ENCODE results near the gene C22orf31.
"Not testable (repeated sequence)": the region's sequence is repeated elsewhere in the genome, so short reads cannot be mapped to it uniquely, and the experiment has no call there.

The C22orf31 gene

GRCh38 chr22:29041408-29041807 lies 20.2 kb downstream of the C22orf31 start:
- no peak overlapping the region for H3K27ac ChIP-seq
- no peak for TF ChIP-seq ZFX (IDR thresholded peaks at IDR 0.05)
- TF ChIP-seq, protein P1, sequence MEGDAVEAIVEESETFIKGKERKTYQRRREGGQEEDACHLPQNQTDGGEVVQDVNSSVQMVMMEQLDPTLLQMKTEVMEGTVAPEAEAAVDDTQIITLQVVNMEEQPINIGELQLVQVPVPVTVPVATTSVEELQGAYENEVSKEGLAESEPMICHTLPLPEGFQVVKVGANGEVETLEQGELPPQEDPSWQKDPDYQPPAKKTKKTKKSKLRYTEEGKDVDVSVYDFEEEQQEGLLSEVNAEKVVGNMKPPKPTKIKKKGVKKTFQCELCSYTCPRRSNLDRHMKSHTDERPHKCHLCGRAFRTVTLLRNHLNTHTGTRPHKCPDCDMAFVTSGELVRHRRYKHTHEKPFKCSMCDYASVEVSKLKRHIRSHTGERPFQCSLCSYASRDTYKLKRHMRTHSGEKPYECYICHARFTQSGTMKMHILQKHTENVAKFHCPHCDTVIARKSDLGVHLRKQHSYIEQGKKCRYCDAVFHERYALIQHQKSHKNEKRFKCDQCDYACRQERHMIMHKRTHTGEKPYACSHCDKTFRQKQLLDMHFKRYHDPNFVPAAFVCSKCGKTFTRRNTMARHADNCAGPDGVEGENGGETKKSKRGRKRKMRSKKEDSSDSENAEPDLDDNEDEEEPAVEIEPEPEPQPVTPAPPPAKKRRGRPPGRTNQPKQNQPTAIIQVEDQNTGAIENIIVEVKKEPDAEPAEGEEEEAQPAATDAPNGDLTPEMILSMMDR (conservative IDR thresholded peaks at IDR 0.05): no peak

DNA sequence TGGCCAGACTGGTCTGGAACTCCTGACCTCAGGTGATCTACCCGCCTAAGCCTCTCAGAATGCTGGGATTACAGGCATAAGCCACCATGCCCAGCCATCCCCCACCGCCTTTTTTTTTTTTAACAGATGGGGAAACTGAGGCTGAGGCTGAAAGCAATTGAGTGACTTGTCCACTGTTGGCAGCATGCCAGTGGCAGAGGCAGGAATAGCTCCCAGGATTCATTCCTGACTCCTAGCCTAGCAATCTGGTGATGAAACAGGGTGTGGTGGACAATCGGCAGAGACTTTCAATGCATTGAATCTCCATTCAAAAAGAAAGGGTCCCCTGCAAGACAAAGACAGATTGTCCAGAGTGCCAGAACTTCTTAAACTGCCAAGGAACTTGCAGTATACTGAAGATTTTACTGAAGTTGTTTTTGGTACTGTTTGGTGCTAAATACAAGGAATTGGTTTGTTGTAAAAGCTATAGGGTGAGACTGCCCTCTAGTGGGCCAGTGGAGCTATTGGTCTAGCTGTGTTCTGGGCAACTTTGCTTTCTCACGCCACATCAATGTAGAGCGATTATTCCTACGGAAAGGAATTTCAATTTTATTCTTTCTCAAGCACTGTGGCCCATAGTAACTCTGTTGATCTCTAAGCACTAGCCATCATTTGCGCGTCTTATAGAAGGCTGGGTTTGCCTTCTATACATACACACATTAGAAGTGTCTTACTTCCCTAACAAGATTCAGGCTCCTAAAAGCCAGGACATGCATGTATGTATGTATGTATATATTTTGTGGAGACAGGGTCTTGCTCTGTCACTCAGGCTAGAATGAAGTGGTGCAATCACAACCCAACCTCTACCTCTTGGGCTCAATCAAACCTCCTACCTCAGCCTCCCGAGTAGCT lies 21.0 kb downstream of the C22orf31 start:
- no peak for TF ChIP-seq ZFX (IDR thresholded peaks at IDR 0.05)
- TF ChIP-seq, protein P1 (conservative IDR thresholded peaks at IDR 0.05): peak; percentile 97
- H3K27ac ChIP-seq: no peak overlapping the region

DNA sequence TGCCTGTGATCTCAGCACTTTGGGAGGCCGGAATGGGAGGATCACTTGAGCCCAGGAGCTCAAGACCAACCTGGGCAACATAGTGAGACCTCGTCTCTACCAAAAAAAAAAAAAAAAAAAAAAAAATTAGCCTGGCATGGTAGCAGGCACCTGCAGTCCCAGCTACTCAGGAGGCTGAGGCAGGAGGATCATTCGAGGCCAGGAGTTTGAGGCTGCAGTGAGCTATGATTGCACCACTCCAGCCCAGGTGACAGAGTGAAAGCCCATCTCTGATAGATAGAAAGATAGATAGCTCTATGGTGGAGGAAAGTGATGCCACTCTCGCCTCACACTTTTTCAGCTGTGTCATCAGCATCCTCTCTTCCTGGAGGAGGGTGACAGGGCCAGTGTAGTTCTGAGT lies 21.9 kb downstream of the C22orf31 start:
- not testable (repeated sequence) for H3K27ac ChIP-seq

- no peak overlapping the region for H3K27ac ChIP-seq
- TF ChIP-seq, protein P1 (conservative IDR thresholded peaks at IDR 0.05): no peak
- TF ChIP-seq ZFX (IDR thresholded peaks at IDR 0.05): no peak
Observed at GRCh38 chr22:29039148-29039547, 22.5 kb downstream of the C22orf31 start.

GRCh38 chr22:29037340-29037932 lies 24.2 kb downstream of the C22orf31 start:
- TF ChIP-seq, protein P1 (conservative IDR thresholded peaks at IDR 0.05): no peak
- no peak for TF ChIP-seq ZFX (IDR thresholded peaks at IDR 0.05)
- no peak overlapping the region for H3K27ac ChIP-seq

DNA sequence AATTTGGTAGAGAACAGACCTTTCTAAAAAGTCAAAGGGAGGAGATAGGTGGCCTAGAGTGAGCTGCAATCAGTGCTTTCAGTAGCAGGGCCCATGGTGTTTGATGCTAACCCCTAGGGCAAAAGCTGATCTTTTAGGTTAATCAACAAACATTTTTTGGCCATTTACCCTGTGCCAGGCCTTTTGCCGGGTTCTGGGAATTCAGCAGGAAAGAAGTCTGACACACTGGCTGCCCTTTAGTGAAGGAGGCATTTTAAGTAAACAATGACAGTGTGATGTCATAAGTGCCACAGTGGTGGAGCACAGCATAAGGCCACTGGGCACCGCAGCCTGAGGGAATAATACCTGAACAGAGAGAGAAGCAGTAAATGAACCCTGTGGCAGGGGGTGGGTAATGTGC lies 29.0 kb downstream of the C22orf31 start:
- no peak for TF ChIP-seq ZFX (IDR thresholded peaks at IDR 0.05)
- TF ChIP-seq, protein P1 (conservative IDR thresholded peaks at IDR 0.05): no peak
- peak overlapping the region; percentile 22; the same call in 1 of the 2 replicates for H3K27ac ChIP-seq

DNA sequence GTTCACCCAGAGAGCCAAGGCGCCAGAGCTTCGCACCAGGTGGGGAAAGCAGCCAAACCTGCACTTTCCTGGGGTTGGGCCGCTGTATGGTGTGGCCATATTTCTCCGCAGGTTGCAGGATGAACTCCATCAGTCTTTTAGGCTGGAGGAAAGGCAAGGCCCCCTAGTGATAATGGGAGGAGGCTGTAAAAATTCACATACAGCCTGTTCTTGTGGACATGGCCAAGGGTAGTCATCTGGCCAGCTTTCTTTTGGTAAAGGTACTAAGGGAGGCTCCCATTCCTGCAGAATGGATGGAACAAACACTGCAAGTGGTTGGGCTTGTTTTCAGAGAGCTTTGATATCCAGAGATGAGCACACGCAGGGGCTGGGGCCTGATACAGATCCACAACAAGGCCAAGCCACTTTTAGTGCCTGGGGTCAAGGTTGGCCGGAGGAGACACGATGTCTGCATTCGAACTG lies 29.6 kb downstream of the C22orf31 start:
- H3K27ac ChIP-seq: no peak overlapping the region; the same call in 1 of the 2 replicates
- TF ChIP-seq ZFX (IDR thresholded peaks at IDR 0.05): no peak
- TF ChIP-seq, protein P1 (conservative IDR thresholded peaks at IDR 0.05): no peak
